ENCODE results near the gene LSM5.

LSM5 gene

DNA sequence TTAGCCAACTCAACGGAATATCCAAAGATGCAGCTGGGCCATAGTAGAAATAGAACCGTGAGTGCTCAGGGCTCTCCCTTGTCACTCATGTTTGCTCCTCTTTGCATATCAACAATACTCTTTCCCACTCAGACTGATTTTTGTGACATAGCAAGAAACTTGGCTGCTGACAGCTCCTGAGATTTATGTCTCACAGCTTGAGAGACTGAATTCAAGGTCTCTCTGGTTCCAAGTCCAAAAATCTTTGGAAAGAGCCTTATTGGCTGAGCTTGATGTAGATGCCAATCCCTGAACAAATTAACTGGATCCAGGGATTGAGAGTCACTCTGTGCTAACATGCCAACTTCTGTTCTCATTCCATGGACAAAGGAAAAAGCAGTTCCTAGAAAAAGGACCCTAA lies 30.4 kb downstream of the LSM5 start:
- DNase-seq: no peak

DNA sequence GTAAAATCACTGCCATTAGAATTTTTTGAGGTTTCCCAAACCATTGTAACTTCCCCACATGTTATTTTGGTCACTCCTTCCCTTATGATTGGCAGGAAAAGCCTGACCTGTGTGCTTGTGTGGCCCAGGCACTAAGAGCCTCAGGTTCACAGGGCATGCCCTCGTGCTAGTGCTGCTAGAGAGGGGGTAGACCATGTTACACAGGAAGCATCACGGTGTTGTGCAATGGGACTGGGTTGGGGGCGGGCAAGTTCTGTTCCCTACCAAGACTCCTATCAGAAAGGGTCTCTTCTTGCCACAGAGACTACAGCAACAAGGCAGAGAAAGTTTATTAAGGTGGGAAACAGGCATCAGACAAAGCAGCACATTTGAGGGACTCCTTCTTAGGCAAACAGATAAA lies 32.2 kb downstream of the LSM5 start:
- no peak for DNase-seq

DNA sequence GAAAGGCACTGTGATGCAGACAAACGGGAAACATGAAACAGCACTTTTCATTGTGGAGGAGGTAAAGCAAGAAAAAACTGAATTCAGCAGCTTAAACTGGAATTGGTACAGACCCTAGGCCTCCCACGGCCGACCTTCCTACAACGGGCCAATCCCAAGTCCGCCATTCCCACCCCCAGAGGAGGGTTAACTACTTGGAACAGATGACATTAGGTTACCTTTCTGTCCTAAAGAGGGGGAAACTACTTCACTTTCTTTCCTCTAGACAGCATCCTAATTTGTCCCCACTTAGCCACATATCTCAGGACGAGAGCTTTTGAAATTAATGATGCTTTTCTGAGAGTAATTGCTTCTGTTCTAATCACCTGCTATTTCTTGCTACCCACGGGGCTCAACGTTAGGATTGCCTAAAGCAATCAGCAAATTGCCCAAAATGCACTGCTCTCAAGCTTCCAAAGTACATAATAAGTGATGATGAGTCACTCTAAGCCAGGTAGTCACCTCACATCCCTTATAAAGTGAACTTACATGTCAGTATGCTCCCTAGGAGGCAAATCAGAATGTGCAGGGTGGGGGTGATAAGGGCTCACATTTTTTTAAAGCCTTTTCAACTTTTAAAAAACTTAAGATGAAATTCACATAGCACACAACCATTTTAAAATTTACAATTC lies 36.7 kb downstream of the LSM5 start:
- DNase-seq: no peak

DNA sequence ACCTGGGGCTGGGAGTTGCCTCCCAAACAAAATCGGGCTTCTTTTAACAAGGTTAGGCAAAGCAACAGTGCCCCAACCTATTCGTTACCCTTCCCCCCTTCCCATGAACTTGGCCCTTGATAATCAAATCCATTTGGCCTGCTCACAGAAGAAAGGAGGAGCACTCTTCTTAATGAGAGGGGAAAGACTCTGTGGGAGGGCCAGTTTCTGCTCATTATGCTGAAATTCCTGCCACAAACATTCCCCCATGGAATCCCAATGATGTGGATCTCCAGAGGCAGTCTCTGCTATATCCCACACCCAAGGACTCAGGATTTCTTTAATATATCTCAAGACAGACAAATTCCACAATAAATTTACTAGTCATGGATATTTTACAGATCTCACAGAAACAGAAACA lies 43.0 kb downstream of the LSM5 start:
- no peak for DNase-seq

DNA sequence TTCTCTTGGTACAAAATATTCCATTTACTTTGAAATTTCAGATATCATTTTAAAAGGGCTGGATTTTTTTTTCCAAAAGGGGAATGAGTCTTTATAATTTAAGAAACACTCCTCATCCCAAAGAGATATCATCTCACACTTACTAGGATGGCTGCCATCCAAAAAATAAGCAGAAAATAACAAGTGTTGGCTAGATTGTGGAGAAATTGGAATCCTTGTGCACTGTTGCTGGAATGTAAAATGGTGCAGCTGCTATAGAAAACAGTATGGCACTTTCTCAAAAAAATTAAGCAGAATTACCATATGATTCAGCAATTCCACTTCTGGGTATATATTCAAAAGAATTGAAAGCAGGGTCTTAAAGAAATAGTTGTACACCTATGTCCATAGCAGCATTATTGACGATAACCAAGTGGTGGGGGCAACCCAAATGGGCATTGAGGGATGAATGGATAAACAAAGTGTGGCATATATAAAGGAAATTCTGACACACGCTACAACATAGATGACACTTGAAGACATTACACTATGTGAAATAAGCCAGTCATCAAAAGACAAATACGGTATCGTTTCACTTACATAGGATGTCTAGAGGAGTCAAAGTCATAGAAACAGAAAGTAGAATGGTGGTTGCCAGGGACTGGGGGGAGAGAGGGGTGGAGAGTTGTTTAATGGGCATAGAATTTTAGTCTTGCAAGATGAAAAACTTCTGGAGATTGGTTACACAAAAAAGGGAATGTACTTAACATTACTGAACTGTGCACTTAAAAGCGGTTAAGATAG lies 53.8 kb downstream of the LSM5 start:
- no peak for DNase-seq
